Superior temporal gyrus (tissue), 1 donor: Measurements from ENCODE around the gene PRSS27.
"Not testable (repeated sequence)": the region's sequence is repeated elsewhere in the genome, so short reads cannot be mapped to it uniquely, and the experiment has no call there.

Experiments used
- DNase-seq: peaks from one replicate; pipeline ENCODE4 v3.0.0-alpha.2; 2016; ENCODE audit errors: extremely low spot score

Gene PRSS27

DNA sequence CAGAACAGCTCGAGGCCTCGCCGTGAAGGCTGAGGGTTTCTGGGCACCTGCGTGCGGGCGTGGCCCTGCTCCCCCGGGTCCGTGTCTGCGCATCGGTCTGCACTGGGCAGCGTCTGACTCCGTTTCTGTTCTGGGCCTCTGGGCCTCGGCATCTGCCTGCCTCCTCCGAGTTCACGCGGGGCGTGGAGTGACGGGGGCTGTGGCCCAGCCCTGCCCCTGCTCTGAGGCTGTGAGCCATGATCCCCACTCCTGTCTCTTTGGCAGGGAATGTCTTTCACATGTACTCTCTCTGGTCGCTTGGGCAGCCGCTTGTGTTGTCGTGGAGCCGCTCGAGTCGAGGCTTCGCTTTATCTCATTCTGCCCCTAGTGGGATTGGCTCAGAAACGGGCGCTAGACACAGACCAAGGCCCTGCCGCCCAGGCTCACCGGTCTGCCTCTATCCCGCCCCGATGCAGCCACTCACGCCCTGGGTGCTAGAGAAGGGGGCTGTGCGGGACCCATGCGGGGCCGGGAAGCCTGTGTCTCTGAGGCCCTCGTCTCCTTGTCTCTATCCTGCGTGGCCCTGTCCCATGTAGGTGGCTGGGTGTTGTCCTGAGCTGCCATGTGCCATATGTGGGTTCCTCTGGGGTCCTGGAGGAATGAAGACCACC is 23.3 kb downstream of the PRSS27 start:
- DNase-seq: not testable (repeated sequence)

DNA sequence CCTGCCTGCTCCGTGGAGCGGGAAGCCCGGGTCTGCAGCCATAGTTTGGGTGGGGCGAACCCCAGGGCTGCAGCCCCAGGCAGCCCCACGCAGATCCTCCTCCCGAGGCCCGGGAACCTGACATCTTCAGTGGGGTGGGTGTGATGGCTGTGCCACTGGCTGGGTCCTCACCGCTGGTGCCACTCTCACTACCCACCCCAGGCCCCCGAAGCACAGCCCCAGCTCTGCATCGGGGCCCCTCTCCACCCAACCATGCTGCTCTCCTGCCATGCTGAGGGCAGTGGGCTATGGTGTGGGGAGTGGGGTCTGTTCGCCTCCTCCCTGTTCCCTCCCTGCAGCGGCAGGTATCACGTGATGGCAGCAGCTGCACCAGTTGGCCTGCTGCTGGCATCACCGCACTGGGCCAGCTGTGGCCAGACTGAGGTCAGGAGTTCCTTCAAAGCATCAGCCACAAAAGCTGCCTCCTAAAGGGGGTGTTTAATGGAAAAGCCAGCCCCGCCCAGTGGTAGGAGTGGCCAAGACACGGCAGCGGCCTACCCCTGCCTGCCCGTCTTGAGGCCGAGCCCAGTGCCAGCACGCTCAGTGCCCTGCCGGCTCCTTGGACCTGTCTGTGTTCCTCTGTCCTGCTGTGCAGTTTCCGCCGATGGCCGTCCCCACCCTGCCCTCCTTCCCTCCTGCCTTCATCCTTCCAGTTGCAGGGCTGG is 26.9 kb downstream of the PRSS27 start:
- DNase-seq: peak; percentile 83

GRCh38 chr16:2692251-2692947 is 27.6 kb downstream of the PRSS27 start:
- DNase-seq: peak; percentile 85

DNA sequence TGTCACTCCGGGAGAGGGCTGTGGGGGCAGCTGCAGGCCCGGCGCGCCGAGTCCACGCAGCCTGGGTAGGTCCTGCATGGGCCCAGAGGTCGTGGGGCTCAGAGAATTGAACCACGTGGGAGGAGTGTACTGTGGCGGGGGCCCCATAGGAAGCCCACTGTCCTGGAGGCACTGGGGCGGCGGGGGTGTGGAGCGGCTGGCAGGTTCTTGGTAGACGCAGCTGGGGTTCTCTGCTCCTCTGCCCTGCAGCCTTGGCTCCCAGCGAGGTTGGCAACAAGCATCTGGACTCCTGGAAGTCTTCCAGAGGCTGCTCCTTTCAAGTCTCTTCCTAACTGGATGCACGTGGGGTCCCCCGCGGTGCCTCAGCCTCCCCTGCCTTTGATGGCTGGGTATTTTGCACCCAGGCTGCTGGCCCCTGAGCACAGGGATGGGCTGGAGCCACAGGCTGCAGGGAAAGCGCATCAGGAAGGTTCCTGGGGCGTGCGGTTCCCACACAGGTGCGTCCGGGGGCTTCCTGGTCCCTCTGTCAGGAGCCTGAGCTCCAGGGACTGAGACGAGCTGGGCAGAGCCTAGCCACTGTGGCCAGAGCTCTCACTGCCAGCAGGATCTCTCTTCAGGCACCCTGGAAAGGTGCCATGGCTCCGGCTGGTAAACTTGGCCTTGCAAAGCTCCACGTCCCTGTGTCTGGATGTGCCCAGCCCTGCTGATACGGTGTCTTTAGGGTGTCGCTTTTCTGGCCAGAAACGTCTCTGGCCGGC is 28.4 kb downstream of the PRSS27 start:
- peak; percentile 11 for DNase-seq

DNA sequence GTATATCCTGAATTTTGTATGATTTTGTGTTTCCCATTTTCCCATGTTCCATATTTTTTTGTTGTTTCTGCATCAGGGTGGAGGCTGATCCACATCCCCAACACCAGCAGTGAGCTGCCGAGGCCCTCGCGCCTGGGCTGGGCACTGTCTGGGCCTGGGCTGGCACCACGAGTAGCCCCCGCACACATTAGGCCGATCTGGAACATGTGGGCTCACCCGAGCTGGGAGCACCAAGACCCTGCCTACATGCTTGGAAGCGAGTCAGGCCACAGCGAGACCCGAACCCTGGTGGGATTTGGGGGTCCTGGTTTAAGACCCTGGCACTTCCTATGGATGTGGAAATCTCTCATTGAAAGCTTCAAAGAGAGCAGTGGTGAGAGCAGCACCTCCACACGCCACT is 29.2 kb downstream of the PRSS27 start:
- DNase-seq: no peak

GRCh38 chr16:2689968-2690801 is 29.8 kb downstream of the PRSS27 start:
- no peak for DNase-seq

DNA sequence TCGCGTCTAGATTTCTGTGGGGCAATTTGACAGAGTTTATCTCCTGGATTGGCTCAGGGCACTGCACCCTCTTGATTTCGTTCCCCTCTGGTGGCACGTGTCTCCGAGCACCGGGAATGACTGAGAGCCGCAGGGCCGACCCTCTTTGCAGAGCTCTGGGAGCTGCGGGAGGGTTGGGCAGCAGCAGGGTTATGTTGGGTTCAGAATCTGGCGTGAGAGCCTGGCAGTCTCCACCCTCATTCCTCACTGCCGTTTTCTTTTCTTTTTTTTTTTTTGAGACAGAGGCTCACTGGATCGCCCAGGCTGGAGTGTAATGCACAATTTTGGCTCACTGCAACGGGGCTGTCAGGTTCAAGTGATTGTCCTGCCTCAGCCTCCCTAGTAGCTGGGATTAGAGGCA is 30.6 kb downstream of the PRSS27 start:
- not testable (repeated sequence) for DNase-seq

DNA sequence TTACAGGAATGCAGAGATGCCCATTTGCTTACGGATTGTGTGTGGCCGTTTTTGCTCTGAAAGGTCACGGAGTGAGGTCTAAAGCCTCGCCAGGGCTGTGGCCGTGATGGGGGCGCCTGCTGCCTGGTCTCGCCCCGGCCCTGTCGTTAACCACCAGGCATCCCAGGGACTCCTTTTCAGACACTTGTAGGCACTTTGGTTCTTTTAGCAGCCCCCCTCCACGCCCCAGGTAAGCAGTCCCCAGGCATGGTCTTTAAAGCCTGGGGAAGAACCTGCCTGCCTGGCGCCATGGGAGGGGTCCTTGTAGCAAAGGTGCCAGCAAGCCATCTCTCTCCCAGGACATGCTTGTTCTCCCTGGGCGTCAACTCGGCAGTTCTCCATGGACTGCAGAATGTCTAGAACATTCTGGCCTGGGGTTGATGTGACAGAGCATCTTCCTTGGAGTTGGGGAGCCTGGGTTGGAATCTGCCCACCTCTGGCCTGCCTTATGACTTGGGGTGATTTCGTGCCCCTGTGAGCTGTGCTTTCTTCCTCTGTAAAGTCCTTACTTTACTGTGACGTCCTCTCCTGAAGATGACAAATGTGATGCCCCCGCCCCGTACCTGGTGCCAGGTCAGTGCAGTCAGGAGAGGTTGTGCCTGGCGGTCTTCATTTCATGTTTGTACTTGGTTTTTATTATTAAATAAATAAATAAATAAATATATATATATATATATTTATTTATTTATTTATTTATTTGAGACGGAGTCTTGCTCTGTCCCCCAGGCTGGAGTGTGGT is 32.3 kb downstream of the PRSS27 start:
- no peak for DNase-seq

DNA sequence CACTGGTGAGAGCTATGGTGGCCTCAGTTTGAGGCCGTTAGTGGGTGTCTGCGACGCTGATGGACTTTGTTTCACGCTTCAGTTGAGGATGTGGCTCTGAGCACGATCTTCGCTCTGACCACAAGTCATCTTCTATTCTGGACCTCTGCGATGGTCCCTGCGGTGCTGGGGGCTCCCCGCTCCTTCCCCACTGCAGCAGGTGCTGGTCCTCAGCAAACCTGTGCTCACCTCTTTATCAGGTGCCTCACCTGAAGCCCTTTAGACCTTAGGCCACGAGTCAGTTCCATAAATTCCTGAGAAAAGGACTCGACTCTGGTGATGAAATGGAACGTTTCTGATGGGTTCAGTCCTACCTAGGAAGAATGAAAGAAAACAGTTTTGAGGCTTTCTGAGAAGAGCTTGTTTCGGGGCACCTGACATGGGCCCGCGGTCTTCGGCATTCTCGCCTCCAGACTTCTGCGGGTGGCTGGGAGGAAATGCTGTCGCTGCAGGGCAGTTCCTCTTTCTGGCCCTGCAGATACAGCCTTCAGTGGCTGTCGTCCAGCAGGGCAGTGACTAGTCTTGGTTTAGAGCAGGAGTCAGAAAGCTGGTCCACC is 33.0 kb downstream of the PRSS27 start:
- no peak for DNase-seq

DNA sequence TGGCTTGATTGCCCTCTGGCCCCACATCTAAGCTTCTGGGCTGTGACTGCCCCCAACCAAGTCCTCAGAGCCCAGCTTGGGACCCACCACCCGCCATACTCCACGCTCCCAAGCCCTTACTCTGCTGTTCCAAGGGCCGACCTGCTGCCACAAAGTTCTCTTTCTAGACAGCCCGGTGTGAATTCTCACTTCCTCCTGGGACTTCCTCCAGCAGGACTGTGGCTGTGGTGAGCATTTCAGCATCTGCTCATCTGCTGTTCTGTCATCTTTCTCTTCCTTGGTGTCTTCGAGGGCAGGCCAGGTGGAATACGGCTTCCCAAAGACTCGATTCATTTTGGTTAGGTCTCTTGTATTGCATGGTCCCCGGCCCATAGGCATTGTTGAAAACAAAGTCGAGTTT is 33.9 kb downstream of the PRSS27 start:
- not testable (repeated sequence) for DNase-seq

- not testable (repeated sequence) for DNase-seq
Measured at GRCh38 chr16:2683041-2683440, 37.0 kb downstream of the PRSS27 start.

DNA sequence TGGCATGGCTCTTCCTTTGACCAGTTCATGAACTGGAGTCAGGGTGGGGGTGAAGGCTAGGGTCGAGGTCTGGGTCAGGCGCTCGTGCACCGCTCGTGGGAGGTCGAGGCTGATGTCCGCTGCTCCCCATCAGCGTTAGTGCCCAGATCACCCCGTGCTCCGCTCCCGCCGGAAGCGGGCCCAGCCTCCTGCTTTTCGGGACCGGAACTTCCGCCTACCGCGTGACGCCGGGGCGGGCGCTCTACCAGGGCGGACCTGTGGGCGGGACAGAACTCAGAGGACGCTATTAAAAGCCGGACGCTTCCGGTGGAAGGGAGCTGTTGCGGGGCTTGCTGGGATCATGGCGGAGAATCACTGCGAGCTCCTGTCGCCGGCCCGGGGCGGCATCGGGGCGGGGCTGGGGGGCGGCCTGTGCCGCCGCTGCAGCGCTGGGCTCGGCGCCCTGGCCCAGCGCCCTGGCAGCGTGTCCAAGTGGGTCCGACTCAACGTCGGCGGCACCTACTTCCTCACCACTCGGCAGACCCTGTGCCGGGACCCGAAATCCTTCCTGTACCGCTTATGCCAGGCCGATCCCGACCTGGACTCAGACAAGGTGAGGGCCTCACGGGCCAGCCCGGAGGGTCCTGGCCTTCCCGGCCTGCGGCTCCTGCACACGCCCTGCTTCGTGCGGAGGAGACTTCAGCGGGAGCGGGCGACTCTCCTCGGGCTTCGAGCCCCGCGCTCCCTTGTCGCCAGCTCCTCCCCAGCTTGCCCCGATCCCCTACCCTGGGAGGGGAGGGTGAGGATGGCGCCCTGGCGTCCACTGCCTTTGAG is 37.6 kb downstream of the PRSS27 start, which contains the start of gene KCTD5:
TSS of gene KCTD5 (plus strand) at position 315 of the 813 bp plus-strand sequence. CDS start at position 341, 26 bp downstream.
- DNase-seq: peak; percentile 99

DNA sequence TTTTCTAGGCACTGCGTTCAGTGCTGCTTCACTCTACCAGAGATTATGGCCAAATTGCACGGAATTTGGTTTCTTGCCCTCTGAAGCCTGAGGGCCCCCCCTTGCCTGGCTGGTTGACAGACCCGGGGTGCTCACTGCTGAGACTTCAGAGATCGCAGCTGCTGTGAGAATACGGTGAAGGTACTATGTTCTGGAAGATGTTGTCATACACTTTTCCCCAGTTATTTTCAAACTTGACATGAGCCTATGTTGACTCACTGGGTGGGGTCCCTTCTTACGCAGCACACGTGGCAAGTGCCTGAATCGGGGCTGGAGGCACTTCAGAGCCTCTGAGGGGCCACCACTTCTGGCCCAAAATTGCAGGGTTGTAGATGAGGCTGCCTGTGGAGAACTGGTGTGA is 39.7 kb downstream of the PRSS27 start:
- DNase-seq: not testable (repeated sequence)

GRCh38 chr16:2679902-2680301 is 40.1 kb downstream of the PRSS27 start:
- DNase-seq: not testable (repeated sequence)

DNA sequence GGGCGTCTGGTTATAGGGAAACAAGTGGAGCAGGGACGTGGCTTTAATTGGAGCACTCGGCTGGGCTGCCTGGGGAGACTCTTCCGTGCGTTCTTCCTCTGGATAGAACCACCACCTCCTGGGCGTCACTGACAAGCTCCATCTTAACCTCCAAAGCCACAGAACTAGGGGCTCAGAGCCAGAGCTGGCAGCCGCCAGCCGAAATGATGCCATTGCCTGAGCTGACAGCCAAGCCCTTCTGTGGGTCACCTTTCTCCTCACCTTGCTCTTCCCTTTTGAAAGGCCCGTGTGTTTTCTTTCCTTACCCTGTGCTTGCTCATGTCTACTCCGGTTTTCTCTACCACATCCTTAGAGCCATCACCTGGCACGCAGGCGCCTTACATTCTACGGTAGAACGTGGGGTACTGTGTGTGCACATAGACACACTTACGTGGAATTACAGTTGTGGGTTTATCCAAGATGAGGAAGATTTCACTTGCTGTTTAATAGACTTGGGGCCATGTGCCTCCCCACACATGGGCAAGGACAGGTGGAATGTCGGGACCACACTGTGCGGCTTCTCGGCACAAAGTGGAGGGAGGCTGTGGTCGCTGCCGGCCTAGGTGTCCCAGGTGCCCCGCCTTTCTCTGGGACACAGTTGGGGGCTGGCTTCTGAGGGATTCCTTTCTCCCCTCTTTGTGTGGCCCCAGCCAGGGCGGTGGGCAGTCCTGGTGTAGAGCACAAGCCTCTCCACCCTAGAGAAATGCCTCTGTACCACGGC is 41.6 kb downstream of the PRSS27 start:
- not testable (repeated sequence) for DNase-seq

DNA sequence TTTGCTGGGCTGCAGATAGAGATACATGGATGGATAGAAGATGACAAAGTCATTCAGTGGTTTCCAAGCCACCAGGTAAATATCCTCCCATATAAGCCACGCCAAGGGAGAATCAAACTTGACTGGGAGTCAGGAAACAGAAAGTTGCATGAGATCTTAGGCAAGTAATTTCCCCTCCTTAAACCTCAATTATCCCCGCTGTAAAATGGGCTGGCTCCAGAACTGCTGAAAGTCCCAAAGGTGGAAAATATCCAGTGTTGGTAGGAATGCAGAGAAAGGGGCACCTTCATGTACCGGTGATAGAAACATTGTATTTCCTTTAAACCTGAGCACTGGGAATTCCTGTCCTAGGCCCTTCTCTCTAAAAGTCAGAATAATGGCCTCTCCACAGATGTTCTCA is 43.1 kb downstream of the PRSS27 start:
- DNase-seq: not testable (repeated sequence)

GRCh38 chr16:2675714-2676113 is 44.3 kb downstream of the PRSS27 start:
- DNase-seq: no peak

- DNase-seq: no peak
Measured at GRCh38 chr16:2675021-2675420, 45.0 kb downstream of the PRSS27 start.
